IMR-90 (cell line): Measurements from ENCODE around the gene ZMYM2. TPM values are rescaled to one million over a fixed set of nuclear protein-coding genes. Genes with fewer than 3 reads are reported as not detected.

ENCODE experiments used
- ATAC-seq: fragments of 200-7000 bp; cut with Tn5 transposase; 2 replicates; pipeline ENCODE4 v1.9.1; 2020; ENCODE audit warnings: low read depth, mild to moderate bottlenecking, moderate library complexity
- BruUV-seq: library from RNA; stranded (reverse); fragments of 400-500 nt; replicated peaks from 2 replicates; lab custom pipeline; 2021; lab: Mats Ljungman, UMichigan
- CTCF ChIA-PET: fragments of 300-600 bp; formaldehyde crosslinking; extraction: SDS; loops from one replicate; lab custom pipeline; 2021; ENCODE audit warnings: antibody characterized with exemption; lab: Yijun Ruan, JAX
- POLR2A ChIA-PET: fragments of 300-600 bp; sonication (Branson Sonifier 250); formaldehyde crosslinking; loops from one replicate; lab custom pipeline; 2022; ENCODE audit warnings: antibody characterized with exemption; ENCODE audit not compliant: unreplicated experiment; lab: Charles Lee
- DNase-seq: peaks from one replicate; pipeline ENCODE4 v3.0.0; 2013
- H2AFZ ChIP-seq: replicated peaks from 2 replicates; pipeline ENCODE3; 2013; ENCODE audit warnings: low read length, mild to moderate bottlenecking; ENCODE audit not compliant: poor library complexity
- H2AK5ac ChIP-seq: 2 replicates; pipeline ENCODE4 v1.6.1; 2013; ENCODE audit warnings: low read depth, low read length, inconsistent platforms
- H2AK9ac ChIP-seq: replicated peaks from 2 replicates; pipeline ENCODE3; 2013; ENCODE audit warnings: mild to moderate bottlenecking, low read depth, low read length, moderate library complexity; ENCODE audit not compliant: poor library complexity
- H2BK120ac ChIP-seq: 2 replicates; pipeline ENCODE4 v1.6.1; 2013; ENCODE audit warnings: low read depth, low read length, inconsistent platforms
- H2BK15ac ChIP-seq: 3 replicates; pipeline ENCODE4 v1.6.1; 2013; ENCODE audit warnings: low read depth, low read length, inconsistent platforms
- H2BK20ac ChIP-seq: 2 replicates; pipeline ENCODE4 v1.6.1; 2013; ENCODE audit warnings: low read depth, mild to moderate bottlenecking, inconsistent platforms, low read length, moderate library complexity
- H2BK5ac ChIP-seq: 2 replicates; pipeline ENCODE4 v1.6.1; 2013; ENCODE audit warnings: mild to moderate bottlenecking, low read depth, low read length, inconsistent platforms; ENCODE audit not compliant: poor library complexity, severe bottlenecking
- H3K14ac ChIP-seq: replicated peaks from 2 replicates; pipeline ENCODE4 v1.6.1; 2013; ENCODE audit warnings: low read depth, low read length, inconsistent platforms
- H3K18ac ChIP-seq: 2 replicates; pipeline ENCODE4 v1.6.1; 2013; ENCODE audit warnings: low read depth, low read length, control low read depth
- H3K23ac ChIP-seq: 2 replicates; pipeline ENCODE4 v1.6.1; 2013; ENCODE audit warnings: low read depth, low read length, inconsistent platforms
- H3K27ac ChIP-seq: 2 replicates; pipeline ENCODE4 v1.5.1; 2013; ENCODE audit warnings: mild to moderate bottlenecking, control low read depth, low read length; ENCODE audit not compliant: insufficient read depth
- H3K27me3 ChIP-seq: 2 replicates; pipeline ENCODE4 v1.6.1; 2013; ENCODE audit warnings: low read length; ENCODE audit not compliant: control insufficient read depth, insufficient read depth
- H3K36me3 ChIP-seq: 2 replicates; pipeline ENCODE4 v1.6.1; 2013; ENCODE audit warnings: low read length, mixed read lengths; ENCODE audit not compliant: control insufficient read depth, insufficient read depth
- H3K4ac ChIP-seq: 2 replicates; pipeline ENCODE4 v1.6.1; 2013; ENCODE audit warnings: low read depth, low read length, inconsistent platforms
- H3K4me1 ChIP-seq: 2 replicates; pipeline ENCODE4 v1.6.1; 2013; ENCODE audit warnings: low read length, mixed read lengths; ENCODE audit not compliant: control insufficient read depth, insufficient read depth
- H3K4me2 ChIP-seq: 2 replicates; pipeline ENCODE4 v1.6.1; 2013; ENCODE audit warnings: low read depth, mild to moderate bottlenecking, control low read depth, low read length, moderate library complexity
- H3K4me3 ChIP-seq: 2 replicates; pipeline ENCODE4 v1.5.1; 2013; ENCODE audit warnings: low read depth, mild to moderate bottlenecking, control low read depth, low read length, moderate library complexity; ENCODE audit not compliant: insufficient read depth
- H3K56ac ChIP-seq: 2 replicates; pipeline ENCODE4 v1.6.1; 2013; ENCODE audit warnings: low read length, inconsistent platforms; ENCODE audit not compliant: insufficient read depth; ENCODE audit errors: extremely low read depth
- H3K79me1 ChIP-seq, 2 experiments: 2 replicates each; pipeline ENCODE4 v1.6.1; 2013; ENCODE audit warnings: low read length in 2 of 2, inconsistent platforms in 1 of 2, low read depth in 1 of 2
- H3K9ac ChIP-seq: 2 replicates; pipeline ENCODE4 v1.6.1; 2013; ENCODE audit warnings: low read depth, low read length, control low read depth
- H3K9me1 ChIP-seq: 2 replicates; pipeline ENCODE4 v1.6.1; 2013; ENCODE audit warnings: low read length, inconsistent platforms; ENCODE audit not compliant: insufficient read depth
- H3K9me3 ChIP-seq: 2 replicates; pipeline ENCODE4 v1.6.1; 2013; ENCODE audit warnings: low read length; ENCODE audit not compliant: control insufficient read depth, insufficient read depth
- H4K20me1 ChIP-seq: 2 replicates; pipeline ENCODE4 v1.6.1; 2013; ENCODE audit warnings: low read length, inconsistent platforms; ENCODE audit not compliant: insufficient read depth
- H4K5ac ChIP-seq: 2 replicates; pipeline ENCODE4 v1.6.1; 2013; ENCODE audit warnings: mild to moderate bottlenecking, low read depth, low read length, control low read depth
- H4K8ac ChIP-seq, 2 experiments: 2 replicates each; pipeline ENCODE4 v1.6.1; 2013; ENCODE audit warnings: low read depth in 2 of 2, low read length in 2 of 2, control low read depth in 1 of 2, inconsistent platforms in 1 of 2
- H4K91ac ChIP-seq: 2 replicates; pipeline ENCODE4 v1.6.1; 2013; ENCODE audit warnings: low read depth, low read length, inconsistent platforms; ENCODE audit not compliant: insufficient read depth
- BHLHE40 ChIP-seq: fragments of 150-350 bp; IDR thresholded peaks from 2 replicates; pipeline ENCODE4 v1.6.1; 2016; ENCODE audit warnings: mild to moderate bottlenecking, low read depth, low read length
- CEBPB ChIP-seq: IDR thresholded peaks from 2 replicates; pipeline ENCODE4 v1.6.1; 2012; ENCODE audit warnings: low read depth, low read length, improper control_type of control experiment
- FOS ChIP-seq: fragments of 150-350 bp; IDR thresholded peaks from 2 replicates; pipeline ENCODE4 v1.6.1; 2016; ENCODE audit warnings: low read depth, low read length
- MAFK ChIP-seq: IDR thresholded peaks from 2 replicates; pipeline ENCODE4 v1.6.1; 2012; ENCODE audit warnings: low read depth, low read length, improper control_type of control experiment
- MAZ ChIP-seq: IDR thresholded peaks from 2 replicates; pipeline ENCODE4 v1.6.1; 2012; ENCODE audit warnings: low read depth, mild to moderate bottlenecking, low read length, improper control_type of control experiment, moderate library complexity, borderline replicate concordance
- MXI1 ChIP-seq: IDR thresholded peaks from 2 replicates; pipeline ENCODE4 v1.6.1; 2012; ENCODE audit warnings: low read depth, mild to moderate bottlenecking, low read length, moderate library complexity, borderline replicate concordance
- NFE2L2 ChIP-seq: fragments of 150-350 bp; IDR thresholded peaks from 2 replicates; pipeline ENCODE4 v1.6.1; 2016; ENCODE audit warnings: low read depth, mild to moderate bottlenecking, low read length
- POLR2A ChIP-seq: IDR thresholded peaks from 2 replicates; pipeline ENCODE4 v1.6.1; 2012; ENCODE audit warnings: mild to moderate bottlenecking, low read depth, low read length
- RAD21 ChIP-seq: IDR thresholded peaks from 2 replicates; pipeline ENCODE4 v1.6.1; 2012; ENCODE audit warnings: low read length, improper control_type of control experiment
- RCOR1 ChIP-seq: IDR thresholded peaks from 2 replicates; pipeline ENCODE4 v1.6.1; 2012; ENCODE audit warnings: mild to moderate bottlenecking, low read length, improper control_type of control experiment; ENCODE audit not compliant: insufficient replicate concordance
- RFX5 ChIP-seq: IDR thresholded peaks from 2 replicates; pipeline ENCODE4 v1.8.0; 2012; ENCODE audit warnings: low read depth, mild to moderate bottlenecking, low read length, moderate library complexity
- SMC3 ChIP-seq: fragments of 150-350 bp; IDR thresholded peaks from 2 replicates; pipeline ENCODE4 v1.6.1; 2016; ENCODE audit warnings: low read depth, mild to moderate bottlenecking, antibody characterized with exemption, low read length, moderate library complexity
- WGBS, 2 experiments: methylation state at CpG; one replicate each; pipeline versions ENCODE4 v1.1.5 to v1.1.7; 2013; ENCODE audit warnings: missing lambda C conversion rate in 2 of 2; ENCODE audit not compliant: insufficient read length in 1 of 2; ENCODE audit errors: extremely low coverage in 2 of 2; 5-methylcytosine and 5-hydroxymethylcytosine counted together
- dilution Hi-C: fragments of 300-500 bp; cut with HindIII; formaldehyde crosslinking; loops from one replicate; pipeline ENCODE4 v1.14.3; 2018; ENCODE audit warnings: low sequenced_read_pairs; ENCODE audit not compliant: unreplicated experiment
- in situ Hi-C: fragments of 300-500 bp; cut with MboI; formaldehyde crosslinking; loops from 3 replicates; pipeline ENCODE4 v1.14.3; 2019; ENCODE audit warnings: low sequenced_read_pairs, inconsistent platforms, mixed read lengths
- intact Hi-C: fragments of 100-400 bp; cut with micrococcal nuclease; formaldehyde crosslinking; loops from 2 replicates; pipeline ENCODE4 v1.10.0; 2022
- polyA plus RNA-seq, 3 experiments: library from polyadenylated mRNA; depleted of rRNA; stranded (reverse); fragments of >200 nt; gene quantifications; 2 replicates each; pipeline ENCODE4 v1.2.3, GENCODE V29; 2012; ENCODE audit warnings: low replicate concordance in 1 of 3
- total RNA-seq: library from RNA; depleted of rRNA; stranded (reverse); fragments of >200 nt; gene quantifications from 2 replicates; pipeline ENCODE4 v1.2.3, GENCODE V29; 2012
- TF ChIP-seq, protein P1 (sequence below): conservative IDR thresholded peaks from 2 replicates; pipeline ENCODE4 v1.5.1; 2012; ENCODE audit warnings: mild to moderate bottlenecking, low read depth, low read length, improper control_type of control experiment
- TF ChIP-seq, protein P2 (sequence below): fragments of 150-350 bp; IDR thresholded peaks from 2 replicates; pipeline ENCODE4 v1.6.1; 2017; ENCODE audit warnings: mild to moderate bottlenecking, antibody characterized with exemption, low read length, low read depth

ZMYM2 gene
- total and polyA plus RNA-seq, 2 of the 4 experiments (the other 2 are of a cell fraction) = 15.7 to 51.1 TPM

DNA sequence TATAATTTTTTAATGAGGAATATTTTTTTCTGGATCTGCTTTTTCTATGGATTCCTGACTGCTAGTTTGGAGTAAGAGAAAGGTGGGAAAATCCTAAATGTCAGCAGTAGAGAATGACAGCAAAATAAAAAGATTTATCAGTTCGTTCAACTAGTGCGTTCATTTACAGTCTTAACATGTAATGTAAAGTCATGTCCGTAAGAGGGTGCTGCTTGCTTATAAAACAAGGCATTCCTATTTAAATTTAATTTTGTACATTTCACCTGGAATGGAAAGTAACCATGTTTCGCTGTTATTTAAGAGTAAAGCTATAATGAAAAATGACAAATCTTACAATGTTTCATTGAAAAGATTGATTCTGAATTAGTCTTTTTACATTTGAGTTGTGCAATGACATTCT, 76.6 kb downstream of the ZMYM2 start:
- Histone ChIP-seq H3K36me3 (peaks cover 25% of the 10 kb centered on the region), H3K18ac (no peak overlapping the region), H3K23ac (no peak overlapping the region), H3K4me1 (no peaks in the 10 kb centered on the region), H2BK20ac (no peak overlapping the region), H3K56ac (no peak overlapping the region), H2BK5ac (no peak overlapping the region), H2BK15ac (no peak overlapping the region), H4K5ac (no peak overlapping the region), H3K9me1 (no peaks in the 10 kb centered on the region), H3K9me3 (no peaks in the 10 kb centered on the region), H2AK9ac (no peak overlapping the region), H3K79me1 (peaks cover 6 to 23% of the 10 kb centered on the region in 2 experiments), H3K14ac (no peak overlapping the region), H2BK120ac (no peak overlapping the region), H3K27ac (no peak overlapping the region), H2AK5ac (no peak overlapping the region), H3K9ac (no peak overlapping the region), H4K91ac (no peak overlapping the region), H4K20me1 (no peaks in the 10 kb centered on the region; the same call in 1 of the 2 replicates), H4K8ac (no peak overlapping the region), H2AFZ (no peak overlapping the region), H3K27me3 (no peaks in the 10 kb centered on the region), H3K4ac (no peak overlapping the region), H3K4me2 (no peak overlapping the region), H3K4me3 (no peak overlapping the region)
- POLR2A ChIA-PET = no interaction called here
- intact Hi-C loops (no loop called here), in situ Hi-C loops (no loop called here), dilution Hi-C loops (no loop called here)
- WGBS, 2 experiments = no CpG with 5 or more reads among the region's 4 CpGs
- ATAC-seq (no peak), DNase-seq (no peak)
- TF ChIP-seq, protein P1, sequence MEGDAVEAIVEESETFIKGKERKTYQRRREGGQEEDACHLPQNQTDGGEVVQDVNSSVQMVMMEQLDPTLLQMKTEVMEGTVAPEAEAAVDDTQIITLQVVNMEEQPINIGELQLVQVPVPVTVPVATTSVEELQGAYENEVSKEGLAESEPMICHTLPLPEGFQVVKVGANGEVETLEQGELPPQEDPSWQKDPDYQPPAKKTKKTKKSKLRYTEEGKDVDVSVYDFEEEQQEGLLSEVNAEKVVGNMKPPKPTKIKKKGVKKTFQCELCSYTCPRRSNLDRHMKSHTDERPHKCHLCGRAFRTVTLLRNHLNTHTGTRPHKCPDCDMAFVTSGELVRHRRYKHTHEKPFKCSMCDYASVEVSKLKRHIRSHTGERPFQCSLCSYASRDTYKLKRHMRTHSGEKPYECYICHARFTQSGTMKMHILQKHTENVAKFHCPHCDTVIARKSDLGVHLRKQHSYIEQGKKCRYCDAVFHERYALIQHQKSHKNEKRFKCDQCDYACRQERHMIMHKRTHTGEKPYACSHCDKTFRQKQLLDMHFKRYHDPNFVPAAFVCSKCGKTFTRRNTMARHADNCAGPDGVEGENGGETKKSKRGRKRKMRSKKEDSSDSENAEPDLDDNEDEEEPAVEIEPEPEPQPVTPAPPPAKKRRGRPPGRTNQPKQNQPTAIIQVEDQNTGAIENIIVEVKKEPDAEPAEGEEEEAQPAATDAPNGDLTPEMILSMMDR = no peak
- TF ChIP-seq MAZ (no peak), MXI1 (no peak), SMC3 (no peak), MAFK (no peak), RCOR1 (no peak), FOS (no peak), NFE2L2 (no peak), BHLHE40 (no peak), POLR2A (no peak), CEBPB (no peak), RFX5 (no peak), RAD21 (no peak)
- TF ChIP-seq, protein P2, sequence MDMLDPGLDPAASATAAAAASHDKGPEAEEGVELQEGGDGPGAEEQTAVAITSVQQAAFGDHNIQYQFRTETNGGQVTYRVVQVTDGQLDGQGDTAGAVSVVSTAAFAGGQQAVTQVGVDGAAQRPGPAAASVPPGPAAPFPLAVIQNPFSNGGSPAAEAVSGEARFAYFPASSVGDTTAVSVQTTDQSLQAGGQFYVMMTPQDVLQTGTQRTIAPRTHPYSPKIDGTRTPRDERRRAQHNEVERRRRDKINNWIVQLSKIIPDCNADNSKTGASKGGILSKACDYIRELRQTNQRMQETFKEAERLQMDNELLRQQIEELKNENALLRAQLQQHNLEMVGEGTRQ = no peak
- BruUV-seq = no TSS peak
- CTCF ChIA-PET = interaction anchor here (1.5 kb wide), 1 partner anchor 46 kb away, joined by 3 read pairs; no protein-coding TSS in a partner anchor
